GM03348 (cell line): ENCODE measurements around the gene UBE3D.

Source experiments
- DNase-seq: peaks from one replicate; pipeline ENCODE4 v3.0.0; 2012; ENCODE audit warnings: low spot score

UBE3D gene

GRCh38 chr6:83065511-83066192 lies at the start of gene UBE3D:
UBE3D (minus strand) TSS chr6:83065841; CDS start chr6:83065718, 123 bp downstream.
- peak; percentile 96 for DNase-seq

GRCh38 chr6:83114164-83114563 lies 48.5 kb upstream of the UBE3D start:
- DNase-seq = no peak

GRCh38 chr6:83113258-83113657 lies 47.6 kb upstream of the UBE3D start:
- no peak for DNase-seq

- no peak for DNase-seq
These were observed 42.7 kb upstream of the UBE3D start for GRCh38 chr6:83108378-83108777.

- no peak for DNase-seq
These were observed 32.9 kb upstream of the UBE3D start for GRCh38 chr6:83098589-83098988.

GRCh38 chr6:83097675-83098074 lies 32.0 kb upstream of the UBE3D start:
- no peak for DNase-seq

GRCh38 chr6:83097204-83097603 lies 31.6 kb upstream of the UBE3D start:
- peak; percentile 9 for DNase-seq

GRCh38 chr6:83096791-83097190 lies 31.1 kb upstream of the UBE3D start:
- peak; percentile 54 for DNase-seq

GRCh38 chr6:83092756-83093399 lies 27.2 kb upstream of the UBE3D start:
- DNase-seq = peak; percentile 50

- DNase-seq = no peak
These were observed 21.1 kb upstream of the UBE3D start for GRCh38 chr6:83086751-83087150.

GRCh38 chr6:83083476-83083875 lies 17.8 kb upstream of the UBE3D start:
- no peak for DNase-seq

- no peak for DNase-seq
These were observed 8.0 kb upstream of the UBE3D start for GRCh38 chr6:83073615-83074014.

GRCh38 chr6:83072726-83073125 lies 7.1 kb upstream of the UBE3D start:
- DNase-seq = no peak

- no peak for DNase-seq
These were observed 6.1 kb upstream of the UBE3D start for GRCh38 chr6:83071707-83072106.

- no peak for DNase-seq
These were observed 5.4 kb upstream of the UBE3D start for GRCh38 chr6:83071023-83071422.

GRCh38 chr6:83069633-83070032 lies 4.0 kb upstream of the UBE3D start:
- DNase-seq = no peak

- no peak for DNase-seq
These were observed 3.0 kb upstream of the UBE3D start for GRCh38 chr6:83068616-83069015.

GRCh38 chr6:83067448-83068439 lies 2.1 kb upstream of the UBE3D start, which contains the start of gene DOP1A:
DOP1A (plus strand) TSS chr6:83067671; CDS start chr6:83096978, 29,307 bp downstream.
- peak; percentile 96 for DNase-seq

- peak; percentile 14 for DNase-seq
These were observed 3.4 kb downstream of the UBE3D start for GRCh38 chr6:83062225-83062624.

- DNase-seq = no peak
These were observed 4.5 kb downstream of the UBE3D start for GRCh38 chr6:83061190-83061589.

GRCh38 chr6:83057705-83058321 lies 7.8 kb downstream of the UBE3D start:
- DNase-seq = peak; percentile 59

- peak; percentile 69 for DNase-seq
These were observed 10.2 kb downstream of the UBE3D start for GRCh38 chr6:83055366-83055964.
